Activated T-cell treated with anti-CD3 and anti-CD28 coated beads for 4 hours (primary cell): Measurements from ENCODE around the gene SERAC1.
A peak's percentile ranks its signal among the peaks of the same experiment; 100 is the strongest.

Experiments used
- DNase-seq: peaks from one replicate; pipeline ENCODE4 v3.0.0-alpha.2; 2020

Gene SERAC1

GRCh38 chr6:158073776-158074175 is 94.3 kb downstream of the SERAC1 start:
- DNase-seq, result no peak

- peak; percentile 56 for DNase-seq
Observed at GRCh38 chr6:158072083-158072721, 95.9 kb downstream of the SERAC1 start.

- DNase-seq, result no peak
Observed at GRCh38 chr6:158071121-158072082, 96.7 kb downstream of the SERAC1 start.

GRCh38 chr6:158070513-158070912 is 97.5 kb downstream of the SERAC1 start:
- no peak for DNase-seq

GRCh38 chr6:158069800-158070195 is 98.3 kb downstream of the SERAC1 start:
- DNase-seq, result no peak

GRCh38 chr6:158068893-158069799 is 98.9 kb downstream of the SERAC1 start:
- DNase-seq, result no peak

- DNase-seq, result no peak
Observed at GRCh38 chr6:158068156-158068892, 99.7 kb downstream of the SERAC1 start.

- DNase-seq, result no peak
Observed at GRCh38 chr6:158067436-158068015, 100.5 kb downstream of the SERAC1 start.

- DNase-seq, result no peak
Observed at GRCh38 chr6:158066136-158066781, 101.8 kb downstream of the SERAC1 start.

- no peak for DNase-seq
Observed at GRCh38 chr6:158064725-158065251, 103.3 kb downstream of the SERAC1 start.

- DNase-seq, result no peak
Observed at GRCh38 chr6:158063736-158064135, 104.3 kb downstream of the SERAC1 start.

- DNase-seq, result no peak
Observed at GRCh38 chr6:158061709-158062461, 106.2 kb downstream of the SERAC1 start.

GRCh38 chr6:158061361-158061708 is 106.7 kb downstream of the SERAC1 start:
- no peak for DNase-seq

- no peak for DNase-seq
Observed at GRCh38 chr6:158060455-158061360, 107.4 kb downstream of the SERAC1 start.
